ENCODE data around the gene ZNF532. TPM values are rescaled to one million over a fixed set of nuclear protein-coding genes. Genes with fewer than 3 reads are reported as not detected.

The ZNF532 gene
- total RNA-seq, 1 donor from 2014 or later: 41.3 TPM

GRCh38 chr18:58900015-58900649 lies 35.5 kb downstream of the ZNF532 start:
- no peak for FAIRE-seq
- no peak overlapping the region for H3K4me3 ChIP-seq (ENCODE audit: low read depth, low read length)
- no peak for DNase-seq (ENCODE audit: low read depth)
- no peak for TF ChIP-seq CTCF (IDR thresholded peaks at IDR 0.05; ENCODE audit: insufficient read depth, low read length, severe bottlenecking)
- no peaks in the 10 kb centered on the region for H3K27me3 ChIP-seq (ENCODE audit: control insufficient read depth, insufficient read depth, low read length)
- H3K36me3 ChIP-seq (ENCODE audit: control insufficient read depth, insufficient read depth, low read length): peaks cover 9% of the 10 kb centered on the region

GRCh38 chr18:58901143-58901542 lies 36.5 kb downstream of the ZNF532 start:
- no peak overlapping the region for H3K4me3 ChIP-seq (ENCODE audit: low read depth, low read length)
- no peak for DNase-seq (ENCODE audit: low read depth)

GRCh38 chr18:58901783-58902182 lies 37.1 kb downstream of the ZNF532 start:
- DNase-seq (ENCODE audit: low read depth): no peak
- Histone ChIP-seq H3K36me3 (ENCODE audit: control insufficient read depth, insufficient read depth, low read length) (peaks cover 8% of the 10 kb centered on the region), H3K27me3 (ENCODE audit: control insufficient read depth, insufficient read depth, low read length) (no peaks in the 10 kb centered on the region), H3K4me3 (ENCODE audit: low read depth, low read length) (no peak overlapping the region)
- FAIRE-seq: no peak
- no peak for TF ChIP-seq CTCF (IDR thresholded peaks at IDR 0.05; ENCODE audit: insufficient read depth, low read length, severe bottlenecking)

More at GRCh38 chr18:58901143-58901542, 36.5 kb downstream of the ZNF532 start:
- no peak for TF ChIP-seq CTCF (IDR thresholded peaks at IDR 0.05; ENCODE audit: insufficient read depth, low read length, severe bottlenecking)
- FAIRE-seq: no peak
- no peaks in the 10 kb centered on the region for H3K27me3 ChIP-seq (ENCODE audit: control insufficient read depth, insufficient read depth, low read length)
- H3K36me3 ChIP-seq (ENCODE audit: control insufficient read depth, insufficient read depth, low read length): peaks cover 9% of the 10 kb centered on the region

- no peaks in the 10 kb centered on the region for H3K27me3 ChIP-seq (ENCODE audit: control insufficient read depth, insufficient read depth, low read length)
- TF ChIP-seq CTCF (IDR thresholded peaks at IDR 0.05; ENCODE audit: insufficient read depth, low read length, severe bottlenecking): no peak
- no peak overlapping the region for H3K4me3 ChIP-seq (ENCODE audit: low read depth, low read length)
- FAIRE-seq (no peak), DNase-seq (ENCODE audit: low read depth) (no peak)
- peaks cover 7% of the 10 kb centered on the region for H3K36me3 ChIP-seq (ENCODE audit: control insufficient read depth, insufficient read depth, low read length)
Measured at GRCh38 chr18:58902961-58903360, 38.3 kb downstream of the ZNF532 start.

- no peak for DNase-seq (ENCODE audit: low read depth)
- FAIRE-seq: no peak
- TF ChIP-seq CTCF (IDR thresholded peaks at IDR 0.05; ENCODE audit: insufficient read depth, low read length, severe bottlenecking): no peak
Measured at GRCh38 chr18:58903533-58903932, 38.9 kb downstream of the ZNF532 start.

More at GRCh38 chr18:58903533-58903932, 38.9 kb downstream of the ZNF532 start:
- Histone ChIP-seq H3K27me3 (ENCODE audit: control insufficient read depth, insufficient read depth, low read length) (no peaks in the 10 kb centered on the region), H3K4me3 (ENCODE audit: low read depth, low read length) (no peak overlapping the region), H3K36me3 (ENCODE audit: control insufficient read depth, insufficient read depth, low read length) (peaks cover 7% of the 10 kb centered on the region)

Data from bronchial epithelial cell (primary cell).